HG03064 (cell line): Measurements from ENCODE around the gene TLX2.

ENCODE experiments used
- ATAC-seq: cut with Tn5 transposase; IDR thresholded peaks from one replicate; pipeline ENCODE4 v1.9.1; 2021; ENCODE audit warnings: low read depth; ENCODE audit not compliant: unreplicated experiment

Gene TLX2

DNA sequence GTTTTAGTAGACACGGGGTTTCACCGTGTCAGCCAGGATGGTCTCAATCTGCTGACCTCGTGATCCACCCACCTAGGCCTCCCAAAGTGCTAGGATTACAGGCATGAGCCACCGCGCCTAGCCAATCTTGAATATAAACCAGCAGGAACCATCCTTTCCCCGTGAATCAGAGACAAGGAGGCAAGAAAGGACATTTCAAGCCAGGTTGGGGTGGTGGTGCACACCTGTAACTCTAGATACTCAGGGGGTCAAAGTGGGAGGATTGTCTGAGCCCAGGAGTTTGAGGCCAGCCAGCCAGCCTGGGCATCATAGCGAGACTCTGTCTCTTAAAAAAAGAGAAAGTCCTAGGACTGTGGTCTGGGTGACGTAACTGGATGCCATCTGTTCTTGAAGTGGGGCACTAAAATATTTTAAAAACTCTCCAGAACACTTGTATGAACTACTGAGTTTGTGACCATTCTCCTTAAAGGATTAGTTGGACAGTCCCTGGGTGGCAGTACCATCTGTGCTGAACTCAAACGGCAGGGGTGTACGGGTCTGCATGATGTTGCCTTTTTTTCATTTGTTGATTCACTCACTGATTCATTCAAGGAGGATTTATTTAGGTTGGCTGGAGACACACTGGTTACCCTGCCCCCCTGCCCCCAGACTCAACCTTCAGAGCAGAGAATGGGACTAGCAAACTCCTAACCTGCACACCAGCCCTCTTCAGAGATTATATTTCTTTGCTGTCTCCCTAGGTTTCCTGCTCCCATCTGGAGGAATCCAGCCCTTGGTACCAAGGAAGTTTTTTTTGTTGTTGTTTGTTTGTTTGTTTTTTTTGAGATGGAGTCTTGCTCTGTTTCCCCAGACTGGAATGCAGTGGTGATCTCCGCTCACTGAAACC is 2.9 kb upstream of the TLX2 start:
- no peak for ATAC-seq

- ATAC-seq: no peak
These were observed 1.3 kb upstream of the TLX2 start for GRCh38 chr2:74512744-74513604.

- ATAC-seq: no peak
These were observed 464 bp upstream of the TLX2 start for GRCh38 chr2:74513605-74514367.

DNA sequence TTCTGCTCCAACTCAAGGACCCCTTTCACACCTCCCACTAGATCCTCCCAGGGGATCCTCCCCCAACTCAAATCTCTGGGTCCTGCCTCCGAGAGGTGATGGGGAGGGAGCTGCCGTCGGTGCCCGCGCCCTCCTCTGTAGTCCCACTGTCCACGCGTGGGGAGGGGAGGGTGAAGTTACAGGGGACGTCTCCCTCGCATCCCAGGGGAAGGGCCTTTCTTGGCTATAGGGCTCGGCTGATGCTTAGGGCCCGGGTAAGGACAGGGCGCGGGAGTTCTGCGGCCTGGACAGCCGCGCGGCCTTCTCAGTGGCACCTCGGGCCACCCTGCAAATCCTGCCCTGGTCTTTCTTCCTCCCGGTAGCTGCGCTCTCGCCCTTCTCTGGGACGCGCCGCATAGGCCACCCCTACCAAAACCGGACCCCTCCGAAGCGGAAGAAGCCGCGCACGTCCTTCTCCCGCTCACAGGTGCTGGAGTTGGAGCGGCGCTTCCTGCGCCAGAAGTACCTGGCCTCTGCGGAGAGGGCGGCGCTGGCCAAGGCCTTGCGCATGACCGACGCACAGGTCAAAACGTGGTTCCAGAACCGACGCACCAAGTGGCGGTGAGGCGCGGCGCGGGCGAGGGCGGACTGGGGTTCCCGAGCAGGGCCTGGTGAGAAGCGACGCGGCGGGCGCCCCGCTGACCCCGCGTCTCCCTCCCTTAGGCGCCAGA is 1.2 kb downstream of the TLX2 start:
- no peak for ATAC-seq

- ATAC-seq: no peak
These were observed 1.9 kb downstream of the TLX2 start for GRCh38 chr2:74515981-74516633.

DNA sequence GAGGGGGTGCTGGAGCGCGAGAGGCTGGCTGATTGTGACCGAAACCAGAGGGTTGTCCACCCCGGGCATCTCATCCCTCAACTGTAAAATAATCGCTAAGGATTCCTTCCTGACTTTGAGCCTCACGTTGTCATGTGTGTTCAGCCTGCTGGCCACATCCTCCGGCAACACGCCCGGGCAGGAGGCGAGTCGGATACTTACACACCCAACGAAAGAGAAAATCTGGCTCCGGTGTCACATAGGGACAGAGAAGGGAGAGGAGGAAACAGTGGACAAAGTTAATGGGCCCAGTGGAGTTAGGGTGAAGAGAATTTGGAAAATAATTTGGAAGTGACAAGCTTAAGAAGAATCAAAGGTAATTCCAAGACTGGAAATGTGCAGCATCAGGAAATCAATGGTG is 2.4 kb downstream of the TLX2 start:
- no peak for ATAC-seq

GRCh38 chr2:74522516-74522915 is 8.3 kb downstream of the TLX2 start:
- ATAC-seq: no peak

DNA sequence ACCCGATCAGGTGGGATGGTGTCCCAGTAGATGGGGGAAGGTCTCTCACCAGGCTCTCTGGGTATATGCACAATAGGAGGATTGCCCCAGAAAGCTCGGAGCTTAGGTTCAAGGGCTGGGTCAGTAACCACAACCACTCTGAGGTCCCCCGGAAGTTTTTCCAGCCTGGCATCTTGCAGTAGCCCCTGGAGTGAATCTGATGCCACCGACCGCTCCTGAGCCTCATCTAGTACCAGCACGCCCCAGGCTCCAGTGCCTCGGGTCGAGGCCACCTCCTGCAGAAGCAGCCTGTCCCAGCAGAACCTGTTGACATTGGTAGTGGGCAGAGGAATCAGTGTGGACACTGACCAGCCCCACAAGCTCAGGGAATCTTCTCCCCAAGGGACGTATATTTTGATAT is 9.8 kb downstream of the TLX2 start:
- ATAC-seq: no peak

- no peak for ATAC-seq
These were observed 10.9 kb downstream of the TLX2 start for GRCh38 chr2:74524955-74525716.

- no peak for ATAC-seq
These were observed 11.7 kb downstream of the TLX2 start, which contains the start of gene DQX1 for GRCh38 chr2:74525717-74526648. DQX1 (minus strand) TSS chr2:74526231; CDS start chr2:74525729, 502 bp downstream.

GRCh38 chr2:74526649-74527230 is 12.5 kb downstream of the TLX2 start:
- no peak for ATAC-seq

DNA sequence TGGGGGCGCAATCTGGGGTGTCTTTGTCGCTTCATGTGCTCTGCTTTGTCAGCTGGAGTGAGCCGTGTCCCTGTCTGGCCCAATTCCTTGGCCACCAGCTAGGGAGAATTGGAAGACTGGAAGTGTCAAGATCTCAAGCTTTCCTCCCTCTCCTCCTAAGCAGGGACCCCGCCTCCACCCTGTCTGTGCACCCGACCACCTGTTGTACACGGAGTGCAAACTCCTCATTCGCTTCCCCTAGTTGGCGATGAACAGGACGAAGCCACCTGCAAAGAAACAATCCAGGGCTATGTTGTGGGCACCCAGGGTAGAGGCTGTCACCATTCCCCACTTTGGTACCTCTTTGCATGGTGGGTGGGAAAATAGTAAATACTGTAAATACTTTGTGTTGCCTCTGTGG is 13.5 kb downstream of the TLX2 start:
- no peak for ATAC-seq

DNA sequence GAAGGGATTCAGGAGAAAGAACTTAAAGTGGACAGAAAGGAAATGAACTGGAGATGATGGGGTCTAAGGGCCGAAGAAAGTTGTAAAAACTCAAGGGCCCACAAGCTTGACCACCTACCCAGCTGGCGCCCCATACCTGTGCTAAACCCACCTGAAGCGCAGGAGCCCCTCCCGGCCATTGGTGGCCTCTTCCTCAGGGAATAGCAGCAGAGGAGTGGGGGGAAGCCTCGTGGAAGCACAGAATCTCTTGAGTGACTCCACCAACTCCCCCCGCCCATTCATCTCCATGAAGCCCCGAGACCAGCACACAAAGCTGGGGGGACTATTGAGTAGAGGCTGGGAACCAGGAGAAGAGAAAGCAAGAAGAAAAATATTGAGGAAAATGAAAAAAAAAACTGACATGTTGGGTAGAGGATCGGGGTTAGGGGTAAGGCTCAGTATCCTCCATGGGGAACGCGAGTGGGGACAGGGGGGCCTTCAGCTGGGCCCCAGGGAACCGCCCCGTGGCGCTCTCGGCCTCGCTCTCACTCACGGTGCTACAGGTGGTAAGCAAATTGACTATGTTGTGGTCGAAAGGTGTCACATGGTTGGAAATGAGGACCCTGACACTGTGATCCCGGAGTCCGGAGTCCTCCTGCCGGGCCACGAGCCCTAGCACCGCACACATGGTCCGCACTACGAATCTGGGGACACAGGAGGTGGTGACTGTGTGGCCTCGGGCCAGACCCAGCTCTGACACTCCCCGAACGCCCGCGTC is 14.5 kb downstream of the TLX2 start:
- ATAC-seq: peak; percentile 7

GRCh38 chr2:74529357-74530238 is 15.3 kb downstream of the TLX2 start, which contains the start of the genes AUP1 and HTRA2:
AUP1 (minus strand) TSS chr2:74529706; CDS start chr2:74529629, 77 bp downstream.
HTRA2 (plus strand) TSS chr2:74529933; CDS start chr2:74530007, 74 bp downstream.
- ATAC-seq: peak; percentile 76
